ENCODE results near the gene DHRSX. TPM values are rescaled to one million over a fixed set of nuclear protein-coding genes. Genes with fewer than 3 reads are reported as not detected.
"Not testable (repeated sequence)": the region's sequence is repeated elsewhere in the genome, so short reads cannot be mapped to it uniquely, and the experiment has no call there.

The DHRSX gene
- total RNA-seq, 1 donor from 2014 or later: 24.9 TPM

DNA sequence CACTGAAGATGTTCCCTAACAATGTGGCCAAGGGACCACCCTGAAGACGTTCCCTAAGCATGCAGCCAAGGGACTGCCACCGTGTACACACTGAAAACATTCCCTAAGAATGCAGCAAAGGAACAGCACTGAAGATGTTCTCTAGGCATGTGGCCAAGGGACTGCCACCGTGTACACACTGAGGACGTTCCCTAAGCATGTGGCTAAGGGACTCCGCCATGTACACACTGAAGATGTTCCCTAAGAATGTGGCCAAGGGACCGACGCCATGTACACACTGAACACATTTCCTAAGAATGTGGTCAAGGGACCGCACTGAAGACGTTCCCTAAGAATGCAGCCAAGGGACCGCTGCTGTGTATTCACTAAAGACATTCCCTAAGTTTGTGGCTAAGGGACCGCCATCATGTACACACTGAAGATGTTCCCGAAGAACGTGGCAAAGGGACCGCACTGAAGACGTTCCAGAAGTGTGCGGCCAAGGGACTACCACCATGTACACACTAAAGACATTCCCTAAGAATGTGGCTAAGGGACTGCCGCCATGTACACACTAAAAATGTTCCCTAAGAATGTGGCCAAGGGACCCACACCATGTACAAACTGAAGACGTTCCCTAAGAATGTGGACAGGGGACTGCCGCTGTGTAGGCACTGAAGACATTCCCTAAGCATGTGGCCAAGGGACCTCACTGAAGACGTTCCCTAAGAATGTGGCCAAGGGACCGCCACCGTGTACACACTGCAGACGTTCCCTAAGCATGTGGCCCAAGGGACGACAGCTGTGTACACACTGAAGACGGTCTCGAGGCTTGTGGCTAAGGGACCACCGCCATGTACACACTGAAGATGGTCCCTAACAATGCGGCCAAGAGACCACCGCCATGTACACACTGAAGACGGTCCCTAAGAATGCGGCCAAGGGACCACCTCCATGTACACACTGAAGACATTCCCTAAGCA lies 54.8 kb downstream of the DHRSX start:
- intact Hi-C loops (cut with DNase I): no loop called here
- DNase-seq (ENCODE audit: low spot score): peak; percentile 51

DNA sequence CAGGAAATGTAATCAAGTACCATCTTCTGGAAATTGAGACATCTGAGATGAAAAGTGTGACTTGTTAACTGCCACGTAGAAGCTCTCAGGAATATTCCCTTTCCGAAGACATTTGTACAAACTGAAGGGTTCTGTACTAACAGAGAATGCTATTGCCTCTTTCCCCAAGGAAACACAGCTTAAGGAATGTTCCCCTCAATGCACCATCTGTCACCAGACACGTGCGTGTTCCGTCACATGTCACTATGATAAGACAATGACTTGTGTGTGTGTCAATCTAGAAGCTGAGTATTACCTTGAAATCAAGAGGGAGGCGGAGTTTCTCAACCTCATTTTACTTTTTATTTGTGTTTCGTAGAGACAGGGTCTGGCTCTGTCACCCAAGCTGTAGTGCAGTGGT lies 58.1 kb downstream of the DHRSX start:
- no peak for DNase-seq (ENCODE audit: low spot score)
- intact Hi-C loops (cut with DNase I): no loop called here

- intact Hi-C loops (cut with DNase I): no loop called here
- DNase-seq (ENCODE audit: low spot score): no peak
Observed at GRCh38 chrX:2441466-2441865, 59.3 kb downstream of the DHRSX start.

- intact Hi-C loops (cut with DNase I): no loop called here
- DNase-seq (ENCODE audit: low spot score): no peak
Observed at GRCh38 chrX:2439613-2440012, 61.2 kb downstream of the DHRSX start.

DNA sequence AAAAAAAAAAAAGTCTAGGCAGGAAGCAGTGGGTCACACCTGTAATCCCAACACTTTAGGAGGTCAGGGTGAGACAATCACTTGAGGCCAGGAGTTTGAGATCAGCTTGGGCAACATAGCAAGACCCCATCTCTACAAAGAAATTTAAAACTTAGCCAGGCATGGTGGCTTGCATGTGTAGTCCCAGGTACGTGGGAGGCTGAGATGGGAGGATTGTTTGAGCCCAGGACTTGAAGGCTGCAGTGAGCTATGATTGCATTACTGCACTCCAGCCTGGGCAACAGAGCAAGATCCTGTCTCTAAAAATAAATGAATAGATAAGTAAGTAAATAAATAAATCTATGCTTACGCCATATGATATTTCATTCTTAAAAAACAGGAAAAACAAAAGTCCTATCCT lies 65.3 kb downstream of the DHRSX start:
- intact Hi-C loops (cut with DNase I): no loop called here

DNA sequence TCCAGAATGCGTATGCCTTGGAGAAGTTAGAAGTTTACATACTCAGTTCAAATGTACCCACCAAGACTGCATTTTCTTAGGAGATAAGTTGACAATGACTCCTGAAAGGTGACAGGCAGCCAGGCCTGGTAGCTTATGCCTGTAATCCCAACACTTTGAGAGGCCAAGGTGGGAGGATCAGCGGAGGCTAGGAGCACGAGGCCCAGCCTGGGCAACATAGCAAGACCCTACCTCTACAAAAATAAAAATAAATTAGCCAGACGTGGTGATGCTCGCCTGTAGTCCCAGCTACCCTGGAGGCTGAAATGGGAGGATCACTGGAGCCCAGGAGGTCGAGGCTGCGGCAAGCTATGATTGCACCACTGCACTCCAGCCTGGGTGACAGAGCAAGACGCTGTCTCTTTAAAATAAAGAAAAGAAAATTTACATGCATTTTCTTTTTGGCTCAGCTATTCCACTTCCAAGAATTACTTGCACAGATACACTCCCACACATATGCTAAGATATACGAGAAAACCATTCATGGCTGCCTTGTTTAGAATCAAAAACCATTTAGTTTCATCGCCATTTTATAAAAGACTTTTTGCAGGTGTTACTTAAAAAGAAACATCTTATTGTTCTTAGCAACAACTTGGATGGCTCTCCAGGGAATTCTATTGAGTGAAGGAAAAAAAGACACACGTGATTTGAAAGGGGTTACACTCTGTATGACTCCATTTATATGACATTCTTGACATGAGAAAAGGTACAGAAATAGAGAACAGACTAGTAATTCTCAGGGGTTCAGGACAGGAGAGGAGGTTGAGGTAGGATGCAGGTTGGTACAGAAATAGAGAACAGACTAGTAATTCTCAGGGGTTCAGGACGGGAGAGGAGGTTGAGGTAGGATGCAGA lies 66.3 kb downstream of the DHRSX start:
- intact Hi-C loops (cut with DNase I): no loop called here
- DNase-seq (ENCODE audit: low spot score): no peak

More for the DNA sequence above, 65.3 kb downstream of the DHRSX start:
- DNase-seq (ENCODE audit: low spot score): no peak

- intact Hi-C loops (cut with DNase I): no loop called here
- no peak for DNase-seq (ENCODE audit: low spot score)
Observed at GRCh38 chrX:2432298-2432863, 68.4 kb downstream of the DHRSX start.

- intact Hi-C loops (cut with DNase I): no loop called here
- DNase-seq (ENCODE audit: low spot score): peak; percentile 87
Observed at GRCh38 chrX:2430265-2430825, 70.4 kb downstream of the DHRSX start.

DNA sequence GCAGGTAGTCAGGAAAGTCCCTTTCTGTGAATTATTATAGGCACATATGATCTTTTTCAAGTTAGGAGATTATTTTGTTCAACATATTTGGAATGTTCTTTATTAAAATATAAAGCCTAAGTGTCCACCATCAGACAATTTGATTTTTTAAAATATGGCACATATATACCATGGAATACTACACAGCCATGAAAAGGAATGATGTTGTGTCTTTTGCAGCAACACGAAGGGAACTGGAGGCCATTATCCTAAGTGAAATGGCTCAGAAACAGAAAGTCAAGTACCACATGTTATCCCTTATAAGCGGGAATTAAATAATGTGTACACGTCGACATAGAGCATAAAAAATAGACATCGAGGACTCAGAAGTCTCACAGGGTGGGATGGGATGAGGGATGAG lies 73.0 kb downstream of the DHRSX start:
- intact Hi-C loops (cut with DNase I): no loop called here
- DNase-seq (ENCODE audit: low spot score): no peak

DNA sequence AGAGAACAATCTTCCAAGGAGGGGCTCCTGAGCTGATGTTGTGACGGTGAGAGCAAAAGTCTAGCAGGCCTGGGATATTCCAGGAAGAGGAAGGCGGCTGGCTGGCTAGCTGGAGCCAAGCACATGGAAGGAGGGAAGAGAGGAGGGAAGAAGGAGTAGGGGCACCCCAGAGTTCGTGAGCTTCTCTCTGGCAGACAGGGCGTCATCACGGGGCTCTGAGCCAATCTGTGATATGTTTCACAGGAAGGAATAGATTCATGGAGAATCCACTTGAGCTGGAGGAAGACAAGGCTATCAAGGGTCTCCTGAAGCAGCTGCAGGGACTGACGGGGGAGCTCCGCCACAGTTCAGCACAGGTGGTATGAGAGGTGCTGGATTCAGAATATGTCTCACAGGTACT lies 73.6 kb downstream of the DHRSX start:
- no peak for DNase-seq (ENCODE audit: low spot score)
- intact Hi-C loops (cut with DNase I): no loop called here

DNA sequence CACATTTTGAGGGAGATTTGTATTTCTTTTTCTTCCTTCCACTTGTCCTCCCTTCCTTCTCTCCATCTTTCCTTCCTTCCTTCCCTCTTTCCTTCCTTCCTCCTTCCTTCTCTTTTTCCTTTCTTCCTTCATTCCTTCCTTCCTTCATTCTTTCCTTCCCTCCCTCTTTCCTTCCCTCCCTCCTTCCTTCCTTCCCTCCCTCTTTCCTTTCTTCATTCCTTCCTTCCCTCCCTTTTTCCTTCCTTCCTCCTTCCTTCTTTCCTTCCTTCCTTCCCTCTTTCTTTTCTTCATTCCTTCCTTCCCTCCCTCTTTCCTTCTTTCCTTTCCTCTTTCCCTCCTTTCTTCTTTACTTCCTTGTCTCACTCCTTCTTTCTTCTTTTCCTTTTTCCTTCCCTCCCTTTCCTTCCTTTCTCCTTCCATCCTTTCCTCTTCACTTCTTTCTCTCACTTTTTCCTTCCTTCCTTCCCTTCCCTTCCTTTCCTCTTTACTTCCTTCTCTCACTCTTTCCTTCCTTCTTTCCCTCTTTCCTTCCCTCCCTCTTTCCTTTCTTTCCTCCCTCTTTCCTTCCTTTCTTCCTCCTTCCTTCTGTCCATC lies 74.4 kb downstream of the DHRSX start:
- intact Hi-C loops (cut with DNase I): no loop called here
- no peak for DNase-seq (ENCODE audit: low spot score)

- intact Hi-C loops (cut with DNase I): no loop called here
- no peak for DNase-seq (ENCODE audit: low spot score)
Observed at GRCh38 chrX:2425286-2426071, 75.3 kb downstream of the DHRSX start.

- intact Hi-C loops (cut with DNase I): no loop called here
Observed at GRCh38 chrX:2424317-2424716, 76.5 kb downstream of the DHRSX start.

DNA sequence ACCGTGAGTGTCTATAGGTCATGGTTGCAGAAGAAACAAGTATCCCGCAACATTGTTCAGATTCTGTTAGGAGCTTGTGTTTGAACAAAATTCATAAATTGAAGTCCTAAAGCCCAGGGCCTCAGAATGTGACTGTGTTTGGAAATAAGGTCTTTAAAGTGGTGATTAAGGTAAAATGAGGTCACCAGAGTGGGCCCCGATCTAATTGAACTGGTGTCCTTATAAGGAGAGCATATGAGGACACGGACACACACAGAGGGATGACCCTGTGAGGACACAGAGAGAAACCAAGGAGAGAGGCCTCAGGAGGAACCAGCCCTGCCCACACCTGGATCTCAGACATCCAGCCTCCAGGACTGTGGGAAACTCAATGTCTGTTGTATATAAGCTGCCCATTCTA lies 76.9 kb downstream of the DHRSX start:
- intact Hi-C loops (cut with DNase I): no loop called here
- DNase-seq (ENCODE audit: low spot score): no peak

More at GRCh38 chrX:2424317-2424716, 76.5 kb downstream of the DHRSX start:
- DNase-seq (ENCODE audit: low spot score): no peak

- intact Hi-C loops (cut with DNase I): no loop called here
- DNase-seq (ENCODE audit: low spot score): no peak
Observed at GRCh38 chrX:2423282-2423681, 77.5 kb downstream of the DHRSX start.

GRCh38 chrX:2419418-2419817 lies 81.4 kb downstream of the DHRSX start:
- DNase-seq (ENCODE audit: low spot score); intact Hi-C loops (cut with DNase I): not testable (repeated sequence)

DNA sequence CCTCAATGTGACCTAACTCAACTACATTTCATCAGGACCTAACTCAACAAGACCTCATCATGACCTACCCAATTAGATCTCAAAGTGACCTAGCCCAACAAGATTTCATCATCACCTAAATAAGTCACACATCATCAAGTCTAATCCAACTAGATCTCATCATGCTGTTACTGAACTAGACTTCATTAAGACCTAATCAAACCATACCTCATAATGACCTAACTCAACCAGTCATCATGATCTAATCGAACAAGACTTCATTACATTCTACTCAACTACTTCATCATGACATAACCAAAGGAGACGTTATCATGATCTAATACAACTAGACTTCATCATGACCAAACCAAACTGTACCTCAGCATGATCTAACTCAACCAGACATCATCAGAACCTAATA lies 82.8 kb downstream of the DHRSX start:
- intact Hi-C loops (cut with DNase I): no loop called here
- DNase-seq (ENCODE audit: low spot score): no peak

- DNase-seq (ENCODE audit: low spot score): no peak
Observed at GRCh38 chrX:2416851-2417604, 83.7 kb downstream of the DHRSX start.

More at GRCh38 chrX:2416851-2417604, 83.7 kb downstream of the DHRSX start:
- intact Hi-C loops (cut with DNase I): no loop called here

Data from cardiac septum (tissue), 1 donor.